Measurements from ENCODE around the gene ARHGAP10.

- no peak for TF ChIP-seq CTCF (IDR thresholded peaks at IDR 0.05)
- no peak for TF ChIP-seq EP300 (IDR thresholded peaks at IDR 0.05)
- TF ChIP-seq POLR2A (IDR thresholded peaks at IDR 0.05), result no peak
Observed at GRCh38 chr4:147696866-147697265, 35.0 kb upstream of the ARHGAP10 start.
